DMS153 treated with DMSO at 0.1 percent for 48 hours (cell line): ENCODE results near the gene CCL25.
"Not testable (repeated sequence)": the region's sequence is repeated elsewhere in the genome, so short reads cannot be mapped to it uniquely, and the experiment has no call there.

ENCODE experiments used
- DNase-seq: peaks from one replicate; lab custom pipeline; 2025; ENCODE audit not compliant: unreplicated experiment; lab: John Stamatoyannopoulos, UW

CCL25 gene

DNA sequence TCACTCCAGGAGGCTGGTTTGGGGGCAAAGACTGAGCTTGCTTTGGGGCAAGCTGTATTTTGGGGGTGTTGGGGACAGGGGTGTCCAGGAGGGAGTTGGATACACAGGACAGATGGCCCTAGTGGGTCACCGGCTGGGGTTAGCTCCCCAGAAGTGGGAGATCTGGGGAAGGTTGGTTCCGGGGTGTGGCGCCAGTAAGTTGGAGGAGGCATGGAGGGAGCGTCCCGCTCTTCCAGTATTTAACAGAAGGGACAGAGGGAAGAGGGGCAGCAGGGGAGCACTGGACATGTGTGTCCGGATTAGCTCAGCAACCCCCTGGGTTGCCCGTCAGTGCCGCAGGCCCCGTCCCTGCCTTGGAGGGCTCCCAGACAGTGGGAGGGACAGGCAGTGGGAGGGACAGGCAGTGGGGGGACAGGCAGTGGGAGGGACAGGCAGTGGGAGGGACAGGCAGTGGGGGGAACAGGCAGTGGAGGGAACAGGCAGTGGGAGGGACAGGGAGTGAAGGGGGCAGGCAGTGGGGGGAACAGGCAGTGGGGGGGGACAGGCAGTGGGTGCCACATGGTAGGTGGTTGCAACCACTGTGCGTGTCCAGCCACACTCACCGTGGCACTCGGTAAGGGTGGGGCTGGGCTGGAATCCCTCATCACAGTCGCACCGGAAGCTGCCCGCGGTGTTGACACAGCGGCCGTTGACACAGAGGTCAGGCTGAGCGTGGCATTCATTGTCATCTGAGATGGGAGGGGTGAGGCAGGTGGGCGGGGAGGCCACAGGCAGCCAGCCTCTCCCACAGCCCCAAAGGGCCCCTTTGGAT is 33.2 kb downstream of the CCL25 start:
- peak; percentile 19 for DNase-seq

DNA sequence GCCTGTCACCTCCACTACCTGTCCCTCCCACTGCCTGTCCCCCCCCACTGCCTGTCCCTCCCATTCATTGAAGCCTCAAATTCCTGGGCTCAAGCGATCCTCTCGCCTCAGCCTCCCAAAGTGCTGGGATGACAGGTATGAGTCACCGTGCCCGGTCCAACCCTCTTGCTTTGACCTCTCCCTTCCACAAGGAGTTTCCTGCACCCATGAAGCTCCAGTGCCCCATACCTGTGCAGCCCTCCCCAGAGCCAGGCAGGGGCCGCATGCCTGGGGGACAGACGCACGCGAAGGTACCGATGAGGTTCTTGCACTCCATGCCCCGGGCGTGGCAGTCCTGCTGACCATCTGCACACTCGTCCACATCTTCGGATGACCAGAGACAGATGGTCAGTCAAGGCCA is 34.3 kb downstream of the CCL25 start:
- no peak for DNase-seq

DNA sequence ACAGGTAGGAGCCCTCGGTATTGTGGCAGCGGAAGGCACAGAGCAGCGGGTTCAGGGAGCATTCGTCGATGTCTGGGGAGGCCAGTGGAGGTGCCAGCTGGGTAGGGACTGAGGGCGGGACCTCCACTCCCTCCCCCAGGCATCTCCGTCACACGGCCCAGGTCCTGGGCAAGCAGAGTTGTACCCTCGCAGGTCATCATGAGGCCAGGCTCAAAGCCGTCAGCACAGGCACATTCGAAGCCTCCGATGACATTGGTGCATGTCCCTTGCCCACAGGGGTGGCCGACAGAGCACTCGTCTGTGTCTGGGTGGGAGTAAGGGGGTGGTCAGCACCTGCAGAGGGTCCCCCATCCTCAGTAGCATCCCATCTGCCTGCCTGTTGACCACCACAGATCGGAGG is 35.3 kb downstream of the CCL25 start:
- no peak for DNase-seq

DNA sequence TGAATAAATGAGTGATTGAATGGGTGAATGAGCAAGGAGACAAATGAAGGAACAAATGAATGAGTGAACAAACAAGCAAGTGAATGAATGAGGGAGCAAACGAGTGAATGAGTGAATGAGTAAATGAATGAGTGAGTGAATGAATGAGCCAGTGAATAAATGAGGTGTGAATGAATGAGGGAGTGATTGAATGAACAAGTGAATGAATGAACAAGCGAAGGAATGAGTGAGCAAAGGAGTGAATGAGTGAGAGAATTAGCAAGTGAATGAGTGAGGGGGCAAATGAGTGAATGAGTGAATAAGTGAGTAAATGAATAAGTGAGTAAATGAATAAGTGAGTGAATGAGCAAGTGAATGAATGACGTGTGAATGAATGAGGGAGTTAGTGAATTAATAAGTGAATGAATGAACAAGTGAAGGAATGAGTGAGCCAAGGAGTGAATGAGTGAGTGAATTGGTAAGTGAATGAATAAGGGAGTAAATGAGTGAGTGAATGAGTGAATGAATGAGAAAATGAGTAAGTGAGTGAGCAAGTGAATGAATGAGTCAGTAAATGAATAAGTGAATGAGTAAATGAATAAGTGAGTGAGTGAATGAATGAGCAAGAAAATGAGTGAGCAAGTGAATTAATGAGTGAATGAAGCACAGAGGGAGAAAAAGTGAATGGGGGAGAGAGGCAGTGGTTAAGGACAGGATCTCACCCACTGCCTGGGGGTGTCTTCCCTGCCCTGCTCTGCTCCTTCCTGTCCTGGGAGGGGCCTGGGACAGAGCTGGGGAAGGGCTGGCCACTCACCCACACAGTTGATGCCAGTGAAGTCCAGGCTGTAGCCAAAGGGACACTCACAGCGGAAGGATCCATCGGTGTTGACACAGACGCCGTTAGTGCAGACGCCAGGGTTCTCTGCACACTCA is 36.4 kb downstream of the CCL25 start:
- no peak for DNase-seq

DNA sequence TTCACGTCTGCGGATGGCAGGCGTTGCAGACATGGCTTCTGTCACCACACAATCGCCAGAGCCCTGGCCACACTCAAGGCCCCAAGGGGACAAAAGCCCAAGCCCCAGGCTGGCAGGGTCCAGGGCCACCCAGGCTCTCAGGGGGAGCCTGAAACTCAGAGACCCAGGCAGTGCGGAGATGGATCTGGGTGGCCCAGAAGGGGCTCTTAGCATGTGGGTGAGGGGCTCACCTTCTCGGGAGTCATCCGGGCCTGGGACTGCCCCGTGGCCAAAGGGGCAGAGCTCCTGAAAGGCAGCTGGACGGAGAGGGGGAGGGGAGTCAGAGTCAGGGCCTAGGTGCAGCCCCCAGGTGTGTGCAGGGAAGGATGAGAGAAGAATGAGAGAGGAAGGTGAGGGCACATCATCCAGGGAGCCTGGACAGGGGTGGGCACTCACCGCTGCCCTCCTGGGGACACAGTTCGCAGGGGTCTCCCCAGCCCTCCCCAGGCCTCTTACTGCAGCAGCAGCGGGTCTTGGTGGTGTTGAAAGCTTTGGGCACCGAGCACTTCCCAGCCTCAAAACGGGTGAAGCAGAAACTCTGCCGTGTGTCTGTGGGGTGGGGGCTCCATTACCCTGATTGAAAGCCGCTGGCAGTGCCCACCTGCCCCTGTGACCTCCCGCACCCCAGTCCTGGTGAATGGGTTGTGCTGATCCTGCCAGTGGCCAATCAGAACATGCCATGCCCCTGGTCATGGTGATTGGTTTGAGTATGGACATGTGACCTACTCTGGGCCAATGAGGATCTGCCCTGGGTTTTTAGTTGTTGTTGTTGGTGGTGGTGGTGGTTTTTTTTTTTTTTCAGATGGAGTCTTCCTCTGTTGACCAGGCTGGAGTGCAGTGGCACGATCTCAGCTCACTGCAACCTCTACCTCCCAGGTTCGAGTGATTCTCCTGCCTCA is 37.4 kb downstream of the CCL25 start:
- DNase-seq: no peak

DNA sequence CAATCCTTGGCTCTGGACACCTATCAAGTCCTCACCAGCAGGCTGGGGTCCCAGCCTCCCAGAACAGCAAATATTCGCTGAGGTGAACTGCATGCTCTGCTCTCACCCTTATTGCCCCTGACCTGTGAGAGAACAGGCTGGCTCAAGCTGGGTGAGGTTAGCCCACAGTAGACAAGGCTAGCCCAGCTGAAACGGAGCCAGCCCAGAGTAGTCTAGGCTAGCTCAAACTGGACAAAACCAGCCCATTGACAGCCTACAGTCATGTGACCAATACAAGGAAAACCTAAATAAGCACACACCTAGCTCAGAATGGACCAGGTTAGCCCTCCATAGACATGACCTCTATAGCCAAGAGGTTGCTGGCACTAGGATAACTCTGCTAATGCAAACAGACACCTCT is 38.4 kb downstream of the CCL25 start:
- DNase-seq: no peak

DNA sequence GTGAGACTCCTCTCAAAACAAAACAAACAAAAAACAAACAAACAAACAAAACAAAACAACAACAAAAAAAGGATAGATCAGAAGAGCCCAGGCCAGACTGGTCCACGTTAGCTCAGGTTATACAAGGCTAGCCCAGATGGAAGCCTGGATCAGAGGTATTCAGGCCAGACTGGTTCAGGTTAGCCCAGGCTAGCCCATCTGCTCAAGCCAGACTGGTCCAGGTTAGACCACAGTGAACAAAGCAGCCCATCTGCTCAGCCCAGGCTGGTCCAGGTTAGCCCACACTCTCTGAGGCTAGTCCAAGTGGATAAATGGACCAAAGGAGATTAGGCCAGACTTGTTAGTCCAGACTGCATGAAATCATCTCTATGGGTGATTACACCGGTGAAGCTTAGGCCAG is 41.2 kb downstream of the CCL25 start:
- no peak for DNase-seq

DNA sequence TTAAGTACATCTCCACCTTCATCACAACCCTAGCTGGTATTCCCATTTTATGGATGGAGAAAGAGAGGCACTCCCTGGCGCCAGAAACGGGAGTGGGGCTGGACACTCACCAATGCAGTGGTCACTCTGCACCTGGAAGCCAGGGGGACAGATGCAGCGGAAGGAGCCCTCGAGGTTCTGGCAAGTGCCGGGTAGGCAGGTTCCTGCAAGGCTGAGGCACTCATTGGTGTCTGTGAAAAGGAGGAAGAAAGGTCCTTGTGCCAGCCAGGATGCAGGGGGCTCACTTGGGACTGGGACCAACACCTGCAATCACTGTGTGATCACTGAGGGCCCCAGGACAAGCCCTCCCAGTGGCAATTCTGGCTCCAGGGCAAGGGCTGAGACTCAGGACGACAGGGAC is 41.8 kb downstream of the CCL25 start:
- DNase-seq: no peak

DNA sequence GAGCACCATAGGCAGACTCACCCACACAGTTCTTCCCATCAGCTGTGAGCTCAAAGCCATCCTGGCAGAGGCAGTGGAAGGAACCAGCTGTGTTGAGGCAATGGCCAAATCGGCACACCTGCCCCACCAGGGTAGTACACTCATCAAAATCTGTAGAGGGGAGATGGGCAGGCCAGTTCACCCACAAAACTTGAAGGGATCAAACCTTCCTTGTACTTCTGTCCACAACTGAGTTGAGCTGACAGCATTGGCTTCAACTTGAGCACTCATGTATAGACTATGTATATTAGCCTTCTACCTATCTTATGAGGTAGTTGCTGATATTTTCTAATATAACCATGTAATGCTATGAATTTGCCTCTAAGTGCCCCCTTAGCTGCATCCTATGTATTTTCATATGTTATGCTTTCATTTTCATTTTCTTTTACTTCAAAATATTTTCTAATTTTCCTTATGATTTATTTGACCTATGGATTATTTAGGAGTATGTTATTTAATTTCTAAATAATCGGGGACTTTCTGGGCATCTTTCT is 42.9 kb downstream of the CCL25 start:
- DNase-seq: no peak

DNA sequence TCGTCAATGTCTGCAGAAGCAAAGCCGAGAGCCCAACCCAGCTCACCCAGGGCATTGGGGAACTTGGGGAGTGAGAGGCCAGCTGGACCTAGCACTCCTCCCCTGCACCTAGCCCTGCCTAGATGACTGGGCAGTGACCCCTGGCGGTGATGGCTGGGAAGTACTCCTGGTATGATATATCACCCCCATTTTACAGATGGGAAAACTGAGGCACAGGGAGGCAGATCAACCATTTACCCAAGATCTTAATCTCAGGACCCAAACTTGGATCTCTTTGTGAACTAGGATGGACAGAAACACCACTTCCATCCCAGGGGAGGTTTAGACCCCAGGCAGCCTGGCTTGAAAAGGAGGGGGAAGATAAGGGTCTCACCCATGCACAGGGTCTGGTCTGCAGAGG is 43.5 kb downstream of the CCL25 start:
- no peak for DNase-seq

DNA sequence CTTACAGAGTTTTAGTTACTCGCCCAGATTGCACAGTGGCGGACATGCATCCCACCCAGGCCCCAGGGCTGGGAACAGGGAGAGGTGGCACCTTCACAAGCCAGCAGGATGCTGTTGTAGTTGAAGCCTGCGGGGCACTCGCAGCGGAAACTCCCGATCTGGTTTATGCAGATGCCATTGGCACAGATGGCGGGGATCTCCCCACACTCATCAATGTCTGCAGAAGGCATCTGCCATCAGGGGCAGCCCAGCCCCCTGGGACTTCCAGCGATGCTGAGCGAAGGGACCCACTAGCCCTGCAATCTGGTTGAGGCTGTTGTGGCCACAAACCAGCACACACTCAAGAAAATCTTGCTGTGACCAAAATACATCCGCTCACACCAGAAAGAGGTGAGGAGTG is 44.6 kb downstream of the CCL25 start:
- no peak for DNase-seq

DNA sequence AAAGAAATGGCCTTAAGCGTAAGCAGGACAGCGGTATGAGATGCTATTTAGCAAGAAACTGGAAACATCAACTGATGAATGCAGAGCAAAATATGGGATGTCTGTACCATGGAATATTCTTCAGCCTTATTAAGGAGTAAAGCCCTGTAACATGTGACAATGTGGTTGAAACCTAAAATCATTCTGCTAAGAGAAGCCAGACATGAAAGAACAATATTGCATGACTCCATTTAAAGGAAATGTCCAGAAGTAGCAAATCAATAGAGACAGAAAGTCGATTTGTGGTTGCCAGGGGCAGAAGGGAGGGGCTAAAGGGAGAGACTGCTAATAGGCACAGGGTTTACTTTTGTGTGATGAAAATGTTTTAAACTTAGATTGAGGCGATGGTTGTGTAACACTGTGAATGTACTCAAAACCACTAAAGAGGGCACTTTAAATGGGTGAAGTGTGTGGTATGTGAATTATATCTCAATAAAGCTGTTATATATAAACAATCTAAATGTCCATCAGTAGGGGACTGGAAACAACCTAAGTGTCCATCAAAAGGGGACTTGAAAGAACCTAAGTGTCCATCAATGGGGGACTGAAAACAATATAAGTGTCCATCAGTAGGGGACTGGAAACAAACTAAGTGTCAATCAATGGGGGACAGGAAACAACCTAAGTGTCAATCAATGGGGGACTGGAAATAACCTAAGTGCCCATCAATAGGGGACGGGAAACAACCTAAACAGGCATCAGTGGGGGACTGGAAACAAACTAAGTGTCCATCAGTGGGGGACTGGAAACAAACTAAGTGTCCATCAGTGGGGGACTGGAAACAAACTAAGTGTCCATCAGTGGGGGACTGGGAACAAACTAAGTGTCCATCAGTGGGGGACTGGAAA is 45.4 kb downstream of the CCL25 start:
- DNase-seq: no peak

DNA sequence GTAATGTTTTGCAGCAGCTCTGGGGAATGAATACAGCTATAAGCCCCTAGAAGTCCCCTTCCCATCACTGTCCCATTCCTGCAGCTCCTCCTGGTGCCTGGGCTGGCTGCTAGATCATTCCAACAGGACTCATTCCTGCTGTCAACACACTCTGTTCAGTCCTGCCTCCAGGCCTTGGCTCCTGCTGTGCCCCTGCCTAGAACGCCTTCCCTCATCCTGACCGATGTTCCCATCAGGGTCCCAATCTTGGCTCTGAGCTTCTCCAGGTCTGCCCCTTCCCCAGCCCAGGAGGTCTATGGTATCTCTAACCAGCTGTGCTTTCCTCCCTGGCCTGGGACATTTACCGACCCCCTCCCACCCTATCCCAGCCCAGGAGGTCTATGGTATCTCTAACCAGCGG is 48.8 kb downstream of the CCL25 start:
- no peak for DNase-seq

DNA sequence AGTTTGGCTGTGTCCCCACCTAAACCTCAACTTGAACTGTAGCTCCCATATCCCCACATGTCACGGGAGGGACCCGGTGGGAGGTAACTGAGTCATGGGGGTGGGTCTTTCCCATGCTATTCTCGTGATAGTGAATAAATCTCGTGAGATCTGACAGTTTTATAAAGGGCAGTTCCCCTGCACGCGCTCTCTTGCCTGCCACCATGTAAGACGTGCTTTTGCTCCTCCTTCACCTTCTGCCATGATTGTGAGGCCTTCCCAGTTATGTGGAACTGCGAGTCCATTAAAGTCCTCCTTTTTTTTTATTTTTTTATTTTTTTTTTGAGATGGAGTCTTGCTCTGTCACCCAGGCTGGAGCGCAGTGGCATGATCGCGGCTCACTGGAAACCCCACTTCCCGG is 49.4 kb downstream of the CCL25 start:
- DNase-seq: not testable (repeated sequence)

DNA sequence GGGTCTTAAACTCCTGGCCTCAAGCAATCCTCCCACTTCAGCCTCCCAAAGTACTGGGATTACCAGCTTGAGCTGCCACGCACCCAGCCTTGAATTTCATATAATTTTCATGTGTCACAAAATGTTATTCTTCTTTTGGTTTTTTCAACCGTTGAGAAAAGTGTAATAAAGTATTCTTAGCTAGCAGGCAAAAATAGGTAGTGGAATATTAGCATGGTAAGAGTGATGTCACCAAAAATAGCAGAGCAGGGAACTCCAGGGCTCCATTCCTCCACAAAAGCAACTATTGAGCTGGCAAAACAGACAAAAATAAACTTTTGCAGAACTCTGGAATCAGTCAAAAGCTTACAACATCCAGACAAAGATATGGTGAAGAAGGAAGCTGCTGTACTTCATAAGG is 52.9 kb downstream of the CCL25 start:
- no peak for DNase-seq

DNA sequence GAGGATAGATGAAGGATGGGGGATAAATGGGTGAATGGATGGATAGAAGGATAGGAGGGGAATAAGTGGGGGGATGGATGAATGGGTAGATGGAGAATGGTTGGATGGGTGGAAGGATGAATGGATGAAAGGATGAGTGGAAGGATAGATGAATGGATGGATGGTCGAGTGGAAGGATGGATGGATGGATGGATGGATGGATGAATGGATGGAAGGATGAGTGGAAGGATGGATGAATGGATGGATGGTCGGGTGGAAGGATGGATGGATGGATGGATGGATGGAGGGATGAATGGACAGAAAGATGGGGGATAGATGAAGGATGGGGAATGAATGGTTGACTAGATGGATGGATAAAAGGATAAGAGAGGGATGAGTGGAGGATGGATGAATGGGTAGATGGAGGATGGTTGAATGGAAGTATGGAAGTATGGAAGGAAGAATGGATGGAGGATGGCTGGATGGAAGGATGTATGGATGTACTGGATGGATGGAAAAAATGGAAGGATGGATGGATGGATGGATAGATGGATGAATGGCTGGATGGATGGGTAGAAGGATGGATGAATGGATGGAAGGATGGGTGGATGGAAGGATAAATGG is 54.8 kb downstream of the CCL25 start:
- DNase-seq: no peak

DNA sequence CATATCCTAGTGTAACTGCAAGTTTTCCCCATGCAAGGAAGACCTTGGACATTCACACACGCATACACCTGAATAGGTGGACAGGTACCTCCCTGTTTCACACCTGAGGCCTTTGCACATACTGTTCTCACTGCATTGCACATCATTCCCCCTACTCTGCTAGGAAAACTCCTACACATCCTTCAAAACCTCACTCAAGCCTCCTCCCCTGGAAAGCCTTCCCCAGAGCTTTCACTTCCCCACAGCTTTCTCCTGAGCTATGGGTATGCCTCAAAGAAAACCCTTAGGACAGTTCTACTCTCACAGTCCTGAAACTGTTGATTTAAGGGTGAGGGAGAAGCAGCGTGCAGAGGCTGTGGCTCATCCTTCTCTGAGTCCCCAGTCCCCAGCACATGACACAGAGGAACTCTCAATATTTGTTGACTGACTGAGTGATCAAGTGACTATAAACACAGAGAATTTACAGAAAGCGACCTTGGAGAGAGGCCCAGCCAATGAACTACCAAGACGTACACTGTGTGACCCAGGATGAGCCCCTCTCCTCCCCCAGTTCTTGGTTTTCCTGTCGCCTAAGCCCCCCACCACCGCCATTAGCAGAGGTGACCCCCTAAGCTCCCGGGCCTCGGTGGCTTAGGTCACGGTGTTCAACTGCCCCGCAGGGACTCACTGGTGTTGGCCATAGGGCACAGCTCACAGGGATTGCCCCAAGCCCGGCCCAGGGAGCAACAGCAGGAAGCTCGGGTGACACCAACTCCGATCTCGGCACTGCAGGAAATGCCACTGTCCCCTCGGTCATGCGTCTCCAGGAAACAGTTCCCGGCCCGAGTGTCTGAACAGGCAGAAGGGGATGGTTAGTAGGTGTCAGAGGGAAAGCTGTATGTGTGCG is 56.2 kb downstream of the CCL25 start:
- no peak for DNase-seq

DNA sequence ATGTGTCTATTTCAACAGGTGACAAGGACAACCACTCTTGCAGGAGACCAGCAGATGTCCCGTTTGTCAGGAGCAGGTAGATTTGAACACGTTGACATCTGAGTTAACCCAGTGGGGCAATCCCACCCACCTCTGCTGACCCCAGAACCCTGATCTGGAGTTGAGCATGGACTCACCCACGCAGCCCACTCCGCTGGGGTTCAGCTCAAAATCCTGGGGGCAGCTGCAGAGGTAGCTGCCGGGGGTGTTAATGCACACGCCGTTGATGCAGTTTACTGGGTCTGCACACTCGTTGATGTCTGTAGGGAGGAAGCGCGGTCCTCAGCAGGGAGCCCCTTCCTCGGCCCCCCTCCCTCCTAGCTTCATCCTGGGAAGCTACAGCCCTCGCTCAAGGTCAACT is 56.9 kb downstream of the CCL25 start:
- DNase-seq: no peak
